Measurements from ENCODE around the gene TTC32.

DNA sequence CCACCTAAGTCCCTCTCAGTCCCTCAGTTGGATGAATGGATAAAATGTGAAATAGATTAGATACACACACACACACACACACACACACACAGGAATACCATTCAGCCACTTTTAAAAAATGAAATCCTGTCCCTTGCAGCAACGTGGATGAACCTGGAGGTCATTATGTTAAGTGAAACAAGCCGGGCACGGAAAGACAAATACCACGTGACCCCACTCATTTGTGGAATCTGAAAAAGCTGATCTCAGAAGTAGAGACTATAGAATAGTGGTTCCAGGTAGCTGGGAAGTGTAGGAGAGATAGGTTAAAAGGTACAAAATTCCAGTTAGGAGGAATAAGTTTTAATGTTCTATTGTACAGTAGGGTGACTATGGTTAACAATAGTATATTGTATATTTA lies 31.0 kb downstream of the TTC32 start:
- TF ChIP-seq FOS (IDR thresholded peaks at IDR 0.05; ENCODE audit: low read depth, low read length) (no peak), CHD1 (IDR thresholded peaks at IDR 0.05; ENCODE audit: low read depth, low read length) (no peak), NFE2L2 (IDR thresholded peaks at IDR 0.05; ENCODE audit: low read depth, low read length) (no peak)
- TF ChIP-seq, protein P1, sequence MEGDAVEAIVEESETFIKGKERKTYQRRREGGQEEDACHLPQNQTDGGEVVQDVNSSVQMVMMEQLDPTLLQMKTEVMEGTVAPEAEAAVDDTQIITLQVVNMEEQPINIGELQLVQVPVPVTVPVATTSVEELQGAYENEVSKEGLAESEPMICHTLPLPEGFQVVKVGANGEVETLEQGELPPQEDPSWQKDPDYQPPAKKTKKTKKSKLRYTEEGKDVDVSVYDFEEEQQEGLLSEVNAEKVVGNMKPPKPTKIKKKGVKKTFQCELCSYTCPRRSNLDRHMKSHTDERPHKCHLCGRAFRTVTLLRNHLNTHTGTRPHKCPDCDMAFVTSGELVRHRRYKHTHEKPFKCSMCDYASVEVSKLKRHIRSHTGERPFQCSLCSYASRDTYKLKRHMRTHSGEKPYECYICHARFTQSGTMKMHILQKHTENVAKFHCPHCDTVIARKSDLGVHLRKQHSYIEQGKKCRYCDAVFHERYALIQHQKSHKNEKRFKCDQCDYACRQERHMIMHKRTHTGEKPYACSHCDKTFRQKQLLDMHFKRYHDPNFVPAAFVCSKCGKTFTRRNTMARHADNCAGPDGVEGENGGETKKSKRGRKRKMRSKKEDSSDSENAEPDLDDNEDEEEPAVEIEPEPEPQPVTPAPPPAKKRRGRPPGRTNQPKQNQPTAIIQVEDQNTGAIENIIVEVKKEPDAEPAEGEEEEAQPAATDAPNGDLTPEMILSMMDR (conservative IDR thresholded peaks at IDR 0.05; ENCODE audit: low read depth, low read length) = no peak

Data from IMR-90 (cell line).